Endothelial cell of umbilical vein (primary cell): ENCODE measurements around the gene SLC25A33. TPM values are rescaled to one million over a fixed set of nuclear protein-coding genes. Genes with fewer than 3 reads are reported as not detected.

Experiments used
- BruUV-seq: library from RNA; stranded (reverse); fragments of 400-500 nt; replicated peaks from 2 replicates; lab custom pipeline; 2021; lab: Mats Ljungman, UMichigan
- CTCF ChIA-PET: fragments of 300-600, 350-600 bp; sonication (Branson Sonifier 250); formaldehyde crosslinking; loops from one replicate; lab custom pipeline; 2021; ENCODE audit warnings: antibody characterized with exemption, inconsistent platforms; lab: Charles Lee
- POLR2A ChIA-PET: fragments of 300-600, 350-600 bp; sonication (Branson Sonifier 250); formaldehyde crosslinking; loops from one replicate; lab custom pipeline; 2021; ENCODE audit warnings: antibody characterized with exemption, inconsistent platforms; lab: Charles Lee
- DNase-seq: peaks from one replicate; pipeline ENCODE4 v3.0.0-alpha.2; 2011; ENCODE audit warnings: low read depth, low spot score
- FAIRE-seq: peaks from 2 replicates; lab custom pipeline; 2011; peaks lifted over from hg19 to GRCh38; lab: Jason Lieb, UNC
- H2AFZ ChIP-seq: 2 replicates; pipeline ENCODE4 v1.6.0; 2012; ENCODE audit warnings: low read depth, low read length, control low read depth, inconsistent platforms
- H3K27ac ChIP-seq: 2 replicates; pipeline ENCODE4 v1.5.1; 2011; ENCODE audit warnings: low read depth, mild to moderate bottlenecking, control low read depth, low read length, moderate library complexity; ENCODE audit not compliant: insufficient read depth
- H3K27me3 ChIP-seq, 2 experiments: 2 replicates each; pipeline versions ENCODE4 v1.6.0 to v1.6.1; 2011; ENCODE audit warnings: low read length in 2 of 2, mixed read lengths in 1 of 2; ENCODE audit not compliant: control insufficient read depth in 2 of 2, insufficient read depth in 2 of 2
- H3K36me3 ChIP-seq, 2 experiments: 2 replicates in 1 of 2; 3 replicates in 1 of 2; pipeline ENCODE4 v1.5.1; 2011; ENCODE audit warnings: low read length in 2 of 2, mild to moderate bottlenecking in 1 of 2, moderate library complexity in 1 of 2; ENCODE audit not compliant: control insufficient read depth in 2 of 2, insufficient read depth in 2 of 2; ENCODE audit errors: extremely low read depth in 1 of 2
- H3K4me1 ChIP-seq: 3 replicates; pipeline ENCODE4 v1.5.1; 2011; ENCODE audit warnings: mild to moderate bottlenecking, low read length; ENCODE audit not compliant: control insufficient read depth, insufficient read depth; ENCODE audit errors: extremely low read depth
- H3K4me2 ChIP-seq: 2 replicates; pipeline ENCODE4 v1.6.1; 2011; ENCODE audit warnings: low read length, control low read depth, mixed read lengths; ENCODE audit not compliant: insufficient read depth
- H3K4me3 ChIP-seq, 3 experiments: fragments of 200-600 bp in 1 of 3; sonication (generic), shearing (Covaris generic) in 1 of 3; replicated peaks in 1 of 3; 2 replicates each; pipeline ENCODE4 v1.5.1; 2011 to 2016; ENCODE audit warnings: control low read depth in 3 of 3, low read length in 3 of 3, mild to moderate bottlenecking in 2 of 3, inconsistent platforms in 1 of 3, low read depth in 1 of 3, moderate library complexity in 1 of 3; ENCODE audit not compliant: insufficient read depth in 1 of 3
- H3K79me2 ChIP-seq: 2 replicates; pipeline ENCODE4 v1.6.0; 2012; ENCODE audit warnings: low read length, inconsistent platforms; ENCODE audit not compliant: control insufficient read depth, insufficient read depth
- H3K9ac ChIP-seq: replicated peaks from 2 replicates; pipeline ENCODE3; 2011; ENCODE audit warnings: low read length, control low read depth; ENCODE audit not compliant: insufficient read depth; ENCODE audit errors: extremely low read depth
- H3K9me1 ChIP-seq: replicated peaks from 3 replicates; pipeline ENCODE4 v1.6.0; 2011; ENCODE audit warnings: mild to moderate bottlenecking, low read length; ENCODE audit not compliant: control insufficient read depth, insufficient read depth; ENCODE audit errors: extremely low read depth
- H3K9me3 ChIP-seq: replicated peaks from 2 replicates; pipeline ENCODE4 v1.5.1; 2012; ENCODE audit warnings: low read length, inconsistent platforms; ENCODE audit not compliant: control insufficient read depth, insufficient read depth
- H4K20me1 ChIP-seq: replicated peaks from 2 replicates; pipeline ENCODE3; 2011; ENCODE audit warnings: mild to moderate bottlenecking, low read length; ENCODE audit not compliant: control insufficient read depth, insufficient read depth; ENCODE audit errors: extremely low read depth
- EZH2 ChIP-seq: IDR thresholded peaks from 2 replicates; pipeline ENCODE4 v1.6.1; 2012; ENCODE audit warnings: borderline replicate concordance, low read depth, mild to moderate bottlenecking, moderate library complexity, low read length, inconsistent platforms; ENCODE audit not compliant: severe bottlenecking
- FOS ChIP-seq: IDR thresholded peaks from 2 replicates; pipeline ENCODE4 v1.6.1; 2011; ENCODE audit warnings: mild to moderate bottlenecking, low read length, moderate library complexity, borderline replicate concordance; ENCODE audit not compliant: insufficient read depth
- GATA2 ChIP-seq: IDR thresholded peaks from 2 replicates; pipeline ENCODE4 v1.7.0; 2011; ENCODE audit warnings: low read depth, mild to moderate bottlenecking, moderate library complexity, mixed read lengths, low read length; ENCODE audit not compliant: insufficient read length, insufficient read depth
- POLR2A ChIP-seq: IDR thresholded peaks from 2 replicates; pipeline ENCODE4 v1.6.1; 2012; ENCODE audit warnings: low read depth, mild to moderate bottlenecking, control low read depth, low read length
- dilution Hi-C: fragments of 300-500 bp; cut with MboI; formaldehyde crosslinking; loops from one replicate; pipeline ENCODE4 v1.15.0; 2019; ENCODE audit warnings: low sequenced_read_pairs; ENCODE audit not compliant: extremely low pct_ligation_motif_present
- intact Hi-C: fragments of 100-400 bp; cut with micrococcal nuclease; formaldehyde crosslinking; loops from one replicate; pipeline ENCODE4 v1.10.0; 2022
- polyA plus RNA-seq, 4 experiments: library from polyadenylated mRNA; depleted of rRNA in 3 of 4; stranded (reverse) in 3 of 4; unstranded in 1 of 4; fragments of >200 nt; gene quantifications; 2 replicates each; pipeline versions ENCODE4 v1.2.1 to v1.2.3, GENCODE V29; 2011 to 2012; ENCODE audit warnings: missing spikeins in 1 of 4
- total RNA-seq: library from RNA; stranded (reverse); gene quantifications from 2 replicates; pipeline ENCODE4 v1.2.3, GENCODE V29; 2021
- TF ChIP-seq, protein P1 (sequence below): IDR thresholded peaks from 2 replicates; pipeline ENCODE4 v1.6.1; 2011; ENCODE audit not compliant: insufficient read depth, insufficient read length
- TF ChIP-seq, protein P2 (sequence below), 2 donors: IDR thresholded peaks; 1 replicate in 1 of 2; 2 replicates in 1 of 2; pipeline ENCODE4 v1.5.1; 2011; ENCODE audit warnings: low read length in 2 of 2, mild to moderate bottlenecking in 2 of 2, moderate library complexity in 2 of 2, control low read depth in 1 of 2, inconsistent platforms in 1 of 2, low read depth in 1 of 2; ENCODE audit not compliant: insufficient read depth in 1 of 2; ENCODE audit errors: extremely low read depth in 1 of 2

SLC25A33 gene
- total and polyA plus RNA-seq, 2 donors (not counting 3 experiments of a cell fraction or from before 2014, with no cell fraction given), result 3.8 to 6.6 TPM

DNA sequence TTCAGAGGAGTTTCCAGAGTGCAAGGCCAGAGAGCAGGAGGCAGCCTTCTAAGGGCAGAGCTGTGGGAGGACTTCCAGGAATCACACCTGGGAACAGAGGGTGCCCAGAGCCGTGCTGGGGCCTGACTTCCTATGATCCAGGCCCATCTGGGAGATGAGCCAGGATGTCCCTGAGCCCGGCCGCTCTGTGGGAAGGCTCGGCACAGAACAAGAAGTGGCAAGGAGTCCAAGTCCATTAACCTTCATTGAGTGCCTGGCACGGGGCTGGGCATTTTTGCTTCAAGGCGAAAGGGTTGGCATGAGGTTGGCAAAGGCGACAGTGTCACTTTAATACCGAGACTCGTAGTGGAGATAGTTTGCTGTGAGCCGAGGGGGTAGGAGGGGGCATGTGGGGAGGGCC lies 67.7 kb downstream of the SLC25A33 start:
- Histone ChIP-seq H2AFZ (no peak overlapping the region), H3K79me2 (no peaks in the 10 kb centered on the region), H3K9me3 (no peaks in the 10 kb centered on the region), H3K27ac (no peak overlapping the region), H3K4me2 (no peak overlapping the region), H4K20me1 (no peaks in the 10 kb centered on the region), H3K4me1 (no peaks in the 10 kb centered on the region), H3K4me3 (no peak overlapping the region), H3K9me1 (no peaks in the 10 kb centered on the region), H3K36me3 (peaks cover 0 to 21% of the 10 kb centered on the region in 2 experiments), H3K9ac (no peak overlapping the region), H3K27me3 (no peaks in the 10 kb centered on the region)
- POLR2A ChIA-PET, result no interaction called here
- dilution Hi-C loops (no loop called here), intact Hi-C loops (no loop called here)
- CTCF ChIA-PET, result no interaction called here
- FAIRE-seq, result no peak
- no TSS peak for BruUV-seq
- no peak for DNase-seq
- TF ChIP-seq, protein P1, sequence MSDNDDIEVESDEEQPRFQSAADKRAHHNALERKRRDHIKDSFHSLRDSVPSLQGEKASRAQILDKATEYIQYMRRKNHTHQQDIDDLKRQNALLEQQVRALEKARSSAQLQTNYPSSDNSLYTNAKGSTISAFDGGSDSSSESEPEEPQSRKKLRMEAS, result no peak
- TF ChIP-seq GATA2 (no peak), EZH2 (no peak), POLR2A (no peak), FOS (no peak)
- TF ChIP-seq, protein P2, sequence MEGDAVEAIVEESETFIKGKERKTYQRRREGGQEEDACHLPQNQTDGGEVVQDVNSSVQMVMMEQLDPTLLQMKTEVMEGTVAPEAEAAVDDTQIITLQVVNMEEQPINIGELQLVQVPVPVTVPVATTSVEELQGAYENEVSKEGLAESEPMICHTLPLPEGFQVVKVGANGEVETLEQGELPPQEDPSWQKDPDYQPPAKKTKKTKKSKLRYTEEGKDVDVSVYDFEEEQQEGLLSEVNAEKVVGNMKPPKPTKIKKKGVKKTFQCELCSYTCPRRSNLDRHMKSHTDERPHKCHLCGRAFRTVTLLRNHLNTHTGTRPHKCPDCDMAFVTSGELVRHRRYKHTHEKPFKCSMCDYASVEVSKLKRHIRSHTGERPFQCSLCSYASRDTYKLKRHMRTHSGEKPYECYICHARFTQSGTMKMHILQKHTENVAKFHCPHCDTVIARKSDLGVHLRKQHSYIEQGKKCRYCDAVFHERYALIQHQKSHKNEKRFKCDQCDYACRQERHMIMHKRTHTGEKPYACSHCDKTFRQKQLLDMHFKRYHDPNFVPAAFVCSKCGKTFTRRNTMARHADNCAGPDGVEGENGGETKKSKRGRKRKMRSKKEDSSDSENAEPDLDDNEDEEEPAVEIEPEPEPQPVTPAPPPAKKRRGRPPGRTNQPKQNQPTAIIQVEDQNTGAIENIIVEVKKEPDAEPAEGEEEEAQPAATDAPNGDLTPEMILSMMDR (IDR thresholded peaks at IDR 0.05; ENCODE audit: extremely low read depth in 1 of 2, insufficient read depth in 1 of 2, low read depth in 1 of 2, low read length in 2 of 2), result no peak
